GM19043 (cell line): ENCODE results near the gene SUMO3.

ENCODE experiments used
- ATAC-seq: cut with Tn5 transposase; IDR thresholded peaks from one replicate; pipeline ENCODE4 v1.9.1; 2021; ENCODE audit warnings: low read depth; ENCODE audit not compliant: unreplicated experiment

Gene SUMO3

DNA sequence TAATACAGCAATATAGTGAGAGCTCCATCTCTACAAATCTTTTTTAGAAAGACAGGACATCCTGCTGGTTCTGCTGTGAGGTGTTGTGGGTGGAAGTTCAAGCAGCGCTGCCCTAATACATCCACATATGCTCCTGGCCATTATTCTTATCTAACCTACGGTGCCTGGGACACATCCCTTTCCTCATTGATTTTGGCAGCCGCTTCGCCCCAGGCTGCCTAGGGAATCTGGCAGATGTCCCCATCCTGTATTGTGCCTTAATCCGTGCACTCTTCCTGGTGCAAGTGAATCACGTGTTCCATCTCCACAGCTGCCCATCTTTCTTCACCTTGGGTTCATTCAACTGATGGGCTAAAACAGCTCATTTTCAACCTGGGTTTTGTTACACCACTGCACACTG is 13.1 kb downstream of the SUMO3 start:
- ATAC-seq: no peak

DNA sequence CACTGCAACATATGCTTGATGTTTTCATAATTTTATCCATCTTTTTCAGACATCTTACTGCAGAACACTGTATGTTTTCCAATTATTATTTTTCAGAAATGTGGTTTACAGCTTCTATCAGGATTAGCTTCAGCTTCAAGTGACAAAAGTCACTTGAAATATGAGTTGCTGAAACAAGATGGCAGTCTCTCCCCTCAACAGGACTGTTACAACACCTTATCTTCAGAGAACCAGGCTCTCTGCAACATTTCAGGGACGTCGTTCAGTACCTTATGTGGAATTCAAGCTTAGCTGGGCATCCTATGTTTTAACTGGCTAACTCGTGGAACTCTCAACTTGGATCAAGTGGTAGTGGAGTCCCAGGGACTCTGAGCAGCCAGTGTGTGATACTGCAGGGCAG is 14.2 kb downstream of the SUMO3 start:
- ATAC-seq: no peak

DNA sequence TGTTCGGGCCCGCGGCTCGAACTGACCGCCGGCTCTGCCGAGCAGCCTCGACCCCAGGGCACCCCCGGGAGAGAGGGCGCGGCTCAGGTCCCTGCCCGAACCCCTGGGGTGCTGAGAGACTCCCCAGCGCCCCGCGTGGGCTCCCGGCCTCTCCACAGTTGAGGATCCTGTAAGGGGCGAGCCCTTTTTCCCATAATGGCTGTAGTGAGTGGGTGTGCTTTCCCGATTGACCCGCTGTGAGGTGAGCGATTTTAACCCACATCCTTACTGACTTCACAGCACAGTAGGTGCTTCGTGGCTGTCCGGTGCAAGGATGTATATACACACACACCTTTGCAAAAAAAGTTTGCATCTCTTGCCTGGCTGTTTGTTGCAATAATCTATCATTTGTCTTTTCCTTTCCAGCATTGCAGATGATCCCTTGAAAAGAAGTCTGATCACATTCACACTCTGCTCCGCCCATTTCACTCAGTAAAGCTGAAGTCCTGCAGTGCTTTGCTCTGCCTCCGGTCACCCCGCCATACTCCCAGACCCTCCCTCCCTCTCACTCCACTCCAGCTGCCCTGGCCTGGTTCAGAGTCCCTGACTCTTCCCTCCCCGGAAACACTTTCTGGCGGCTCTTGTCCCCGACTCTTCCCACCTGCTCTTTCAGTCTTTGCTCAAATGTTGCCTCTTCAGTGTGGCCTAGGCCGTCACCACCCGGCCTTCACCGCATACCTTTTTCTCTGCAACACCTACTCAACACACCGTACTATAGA is 15.3 kb downstream of the SUMO3 start:
- no peak for ATAC-seq

DNA sequence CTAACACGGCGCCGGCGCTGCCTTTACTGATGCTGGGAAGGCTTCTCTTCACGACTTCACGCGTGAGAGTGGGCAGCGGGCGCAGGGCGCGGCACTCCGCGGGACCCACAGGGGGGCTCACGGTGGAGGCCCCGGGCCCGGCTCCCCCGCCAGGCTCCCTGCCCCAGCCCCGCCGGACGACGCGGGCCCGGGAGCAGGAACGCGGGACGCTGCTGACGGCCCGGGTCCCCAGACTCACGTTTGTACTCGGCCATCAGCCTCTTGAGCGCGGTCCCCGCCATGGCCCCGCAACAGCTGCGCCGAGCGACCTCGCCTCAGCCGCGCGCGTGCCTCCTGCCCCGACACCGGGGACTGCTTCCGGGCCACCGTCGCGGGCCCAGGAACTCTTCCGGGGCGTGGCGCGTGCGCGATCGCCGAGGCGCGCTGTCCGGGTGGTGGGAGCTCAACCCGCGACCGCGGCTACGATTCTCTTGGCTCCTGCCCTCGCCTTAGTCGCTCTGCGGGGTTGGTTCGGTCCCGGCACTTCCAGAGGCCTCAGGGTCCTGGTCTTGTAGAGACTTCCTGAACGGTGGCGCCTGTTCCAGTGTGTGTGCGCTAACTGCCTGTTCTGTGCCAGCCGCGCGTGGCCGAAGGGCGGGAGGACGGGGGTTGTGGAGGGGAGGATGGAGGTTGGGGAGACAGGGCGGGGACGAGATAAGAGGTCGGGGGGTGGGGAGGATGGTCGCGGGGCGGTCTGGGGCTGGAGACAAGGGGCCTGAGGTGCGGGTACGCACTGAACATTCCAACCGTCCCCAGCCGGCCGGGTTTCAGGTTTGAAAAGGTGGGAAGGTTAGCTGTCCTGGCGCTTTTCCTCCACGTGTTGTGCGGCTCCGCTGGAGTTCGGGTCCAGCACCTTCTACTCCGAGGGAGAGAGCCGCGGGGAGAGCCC is 16.1 kb downstream of the SUMO3 start, which contains the start of gene UBE2G2:
UBE2G2 (minus strand) TSS at position 353 of the 928 bp plus-strand sequence; CDS start at position 281, 72 bp downstream.
- peak; percentile 79 for ATAC-seq

- ATAC-seq: no peak
These were observed 16.8 kb downstream of the SUMO3 start for GRCh38 chr21:44800971-44801467.

DNA sequence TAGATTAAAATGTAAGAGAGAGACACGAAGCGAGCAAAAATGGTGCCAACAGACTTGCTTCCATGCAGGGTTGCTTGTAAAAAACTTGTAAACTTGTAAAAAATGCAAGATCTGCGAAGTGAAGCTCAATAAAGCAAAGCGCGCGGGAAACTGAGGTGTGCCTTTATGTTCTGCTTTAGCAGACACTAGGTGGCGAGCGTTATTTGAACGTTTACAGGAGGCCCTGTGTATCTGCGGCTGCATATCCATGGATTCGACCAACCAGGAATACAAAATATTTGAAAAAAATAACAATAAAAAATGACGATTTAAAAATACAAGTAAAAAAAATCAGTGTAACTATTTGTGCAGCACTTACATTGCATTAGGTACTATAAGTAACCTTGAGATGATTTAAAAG is 17.8 kb downstream of the SUMO3 start:
- ATAC-seq: no peak

- ATAC-seq: no peak
These were observed 18.2 kb downstream of the SUMO3 start for GRCh38 chr21:44799646-44800045.

DNA sequence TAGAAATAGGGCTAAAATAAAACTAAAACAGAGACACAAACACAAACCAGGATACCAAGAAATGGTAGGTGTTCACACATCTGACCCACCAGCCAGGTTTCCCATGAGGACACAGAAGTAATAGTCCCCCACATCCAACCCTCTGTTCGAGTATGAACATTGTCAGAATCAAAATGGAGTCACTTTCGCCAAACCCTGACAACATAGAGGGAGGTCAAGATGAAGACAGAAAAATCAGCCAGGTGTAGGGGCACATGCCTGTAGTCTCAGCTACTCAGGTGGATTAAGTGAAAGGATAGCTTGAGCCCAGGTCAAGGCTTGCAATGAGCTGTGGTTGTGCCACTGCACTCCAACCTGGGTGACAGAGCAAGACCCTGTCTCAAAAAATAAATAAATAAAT is 20.1 kb downstream of the SUMO3 start:
- no peak for ATAC-seq

DNA sequence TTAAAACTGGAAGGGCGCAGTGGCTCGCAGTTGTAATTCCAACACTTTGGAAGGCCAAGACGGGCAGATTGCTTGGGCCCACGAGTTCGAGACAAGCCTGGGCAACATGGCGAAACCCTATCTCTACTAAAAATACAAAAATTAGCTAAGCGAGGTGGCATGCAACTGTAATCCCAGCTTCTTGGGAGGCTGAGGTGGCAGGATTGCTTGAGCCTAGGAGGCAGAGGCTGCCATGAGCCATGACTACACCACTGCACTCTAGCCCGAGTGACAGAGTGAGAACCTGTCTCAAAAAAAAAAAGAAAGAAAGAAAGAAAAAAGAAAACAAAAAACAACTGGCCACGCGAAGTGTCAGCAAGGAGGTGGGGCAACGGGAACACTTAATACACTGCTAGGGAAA is 22.5 kb downstream of the SUMO3 start:
- ATAC-seq: no peak

- ATAC-seq: no peak
These were observed 24.1 kb downstream of the SUMO3 start for GRCh38 chr21:44793592-44794374.

DNA sequence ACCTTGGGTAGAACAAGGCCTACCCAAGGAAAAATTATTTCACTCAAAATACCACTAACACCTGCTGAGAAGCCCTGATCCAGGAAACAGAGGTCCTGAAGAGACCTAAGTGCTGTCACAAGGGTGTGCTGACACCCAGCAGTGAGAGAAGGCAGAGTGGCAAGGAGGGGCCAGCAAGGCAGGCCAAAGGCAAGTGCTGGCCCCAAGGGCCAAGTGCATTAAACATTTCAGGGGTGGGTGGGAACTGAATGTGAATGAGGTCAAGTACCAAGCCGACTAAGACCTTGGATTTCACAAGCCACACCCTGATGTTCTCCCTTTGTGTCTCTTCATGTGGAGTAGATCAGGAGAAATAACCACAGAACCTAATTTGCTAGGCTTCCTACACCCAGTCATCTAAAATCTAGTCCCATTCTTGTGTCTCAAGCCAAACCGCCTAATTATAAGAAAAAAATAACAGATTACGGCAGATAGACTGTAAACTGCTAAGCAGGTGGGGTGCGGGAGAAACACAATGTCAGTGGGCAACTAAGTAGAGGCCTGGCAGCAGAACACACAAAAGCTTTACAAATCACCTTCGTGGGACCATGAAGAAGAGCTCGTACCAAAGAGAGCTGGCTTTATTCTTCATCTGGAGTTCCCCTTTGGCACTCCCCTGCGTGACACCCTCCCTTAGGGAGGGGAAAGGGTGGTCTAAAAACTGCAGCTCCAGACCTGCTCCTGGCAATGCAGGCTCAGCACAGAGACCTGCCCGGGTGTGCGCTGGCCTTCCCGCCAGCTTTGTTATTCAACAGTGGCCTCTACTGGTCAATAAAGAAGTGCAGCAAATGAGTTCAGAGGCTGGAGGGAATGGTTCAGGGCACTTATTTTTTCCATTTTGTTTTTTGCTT is 24.9 kb downstream of the SUMO3 start:
- ATAC-seq: peak; percentile 51

DNA sequence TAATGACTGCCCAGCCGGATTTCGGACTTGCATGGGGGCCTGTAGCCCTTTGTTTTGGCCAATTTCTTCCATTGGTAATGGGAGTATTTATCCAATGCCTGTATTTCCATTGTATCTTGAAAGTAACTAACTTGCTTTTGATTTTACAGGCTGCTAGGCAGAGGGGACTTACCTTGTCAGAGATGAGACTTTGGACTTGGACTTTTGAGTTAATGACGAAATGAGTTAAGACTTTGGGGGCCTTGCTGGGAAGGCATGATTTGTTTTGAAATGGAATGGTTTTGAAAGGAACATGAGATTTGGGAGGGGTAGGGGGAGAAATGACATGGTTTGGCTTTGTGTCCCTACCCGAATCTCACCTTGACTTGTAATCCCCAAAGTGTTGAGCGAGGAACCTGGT is 25.9 kb downstream of the SUMO3 start:
- ATAC-seq: no peak

- no peak for ATAC-seq
These were observed 26.6 kb downstream of the SUMO3 start for GRCh38 chr21:44791246-44791645.

- ATAC-seq: no peak
These were observed 27.5 kb downstream of the SUMO3 start for GRCh38 chr21:44790368-44790767.

- ATAC-seq: no peak
These were observed 28.0 kb downstream of the SUMO3 start for GRCh38 chr21:44789880-44790279.

GRCh38 chr21:44785620-44786335 is 32.1 kb downstream of the SUMO3 start:
- no peak for ATAC-seq

DNA sequence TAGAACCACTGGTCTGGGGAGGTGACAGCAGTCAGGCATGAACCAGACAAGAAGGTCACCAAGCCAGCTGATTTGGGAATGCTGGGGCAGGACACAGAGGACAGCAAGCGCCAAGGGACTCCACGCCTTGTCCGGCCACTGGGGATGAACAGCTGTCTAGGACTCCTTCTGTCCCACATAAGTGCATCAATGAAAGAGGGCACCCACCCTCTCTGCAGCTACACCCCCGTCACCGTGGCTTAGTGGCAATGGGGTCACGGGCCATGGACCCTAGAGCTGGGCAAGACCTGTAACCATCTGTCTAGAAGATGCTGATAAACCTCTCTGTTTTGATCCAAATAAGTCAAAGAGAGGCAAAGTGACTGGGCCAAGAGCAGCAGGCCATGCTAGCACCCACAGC is 33.1 kb downstream of the SUMO3 start:
- ATAC-seq: no peak

DNA sequence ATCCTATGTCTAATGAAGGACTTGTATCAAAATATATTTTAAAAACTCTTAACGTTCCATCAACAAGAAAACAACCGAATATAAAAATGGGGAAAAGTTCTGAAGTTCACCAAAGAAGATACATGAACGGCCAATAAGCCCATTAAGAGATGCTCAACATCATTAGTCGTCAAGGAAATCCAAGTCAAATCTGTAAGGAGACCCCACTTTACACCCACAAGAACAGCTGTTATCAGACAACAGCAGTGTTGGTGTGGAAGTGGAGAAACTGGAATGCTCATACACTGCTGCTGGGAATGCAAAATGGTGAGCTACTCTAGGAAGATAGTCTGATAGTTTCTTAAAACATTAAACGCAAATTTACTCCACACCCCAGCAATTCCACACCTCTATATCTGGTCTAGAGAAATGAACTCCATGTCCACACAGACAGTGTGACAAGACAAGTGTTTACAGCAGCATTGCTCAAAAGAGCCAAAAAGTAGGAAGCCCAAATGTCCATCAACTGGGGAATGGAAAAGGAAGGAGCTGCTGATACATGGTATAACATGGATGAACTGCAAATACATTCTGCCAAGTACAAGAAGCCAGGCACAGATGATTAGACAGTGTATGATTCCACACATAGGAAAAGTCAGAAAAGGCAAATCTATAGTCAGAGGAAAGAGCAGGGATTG is 34.7 kb downstream of the SUMO3 start:
- ATAC-seq: no peak
